WERI-Rb-1 (cell line): Measurements from ENCODE around the gene RNPEPL1.
"Not testable (repeated sequence)": the region's sequence is repeated elsewhere in the genome, so short reads cannot be mapped to it uniquely, and the experiment has no call there.

Source experiments
- DNase-seq: peaks from one replicate; pipeline ENCODE4 v3.0.0-alpha.2; 2020
- H3K27ac ChIP-seq: fragments of 250-450 bp; sonication (Bioruptor Pico); 2 replicates; pipeline ENCODE4 v1.5.1; 2020; ENCODE audit warnings: mild to moderate bottlenecking, moderate library complexity
- H3K27me3 ChIP-seq: fragments of 250-450 bp; sonication (Bioruptor Pico); 2 replicates; pipeline ENCODE4 v1.5.1; 2021; ENCODE audit warnings: mild to moderate bottlenecking, low read depth, moderate library complexity; ENCODE audit not compliant: insufficient read depth, severe bottlenecking
- H3K36me3 ChIP-seq: fragments of 250-450 bp; sonication (Bioruptor Pico); 2 replicates; pipeline ENCODE4 v1.5.1; 2020; ENCODE audit warnings: mild to moderate bottlenecking, moderate library complexity
- H3K4me3 ChIP-seq: 2 replicates; pipeline ENCODE4 v1.5.1; 2011; ENCODE audit warnings: low read depth, mild to moderate bottlenecking, control low read depth, low read length
- H3K9me3 ChIP-seq: fragments of 250-450 bp; sonication (Bioruptor Pico); 2 replicates; pipeline ENCODE4 v1.5.1; 2021; ENCODE audit warnings: mild to moderate bottlenecking, moderate library complexity; ENCODE audit not compliant: severe bottlenecking
- TF ChIP-seq, protein P1 (sequence below): IDR thresholded peaks from 2 replicates; pipeline ENCODE4 v1.5.1; 2011; ENCODE audit warnings: low read depth, mild to moderate bottlenecking, control low read depth, inconsistent platforms, low read length

RNPEPL1 gene

GRCh38 chr2:240567872-240568677 lies at the start of gene RNPEPL1:
Gene RNPEPL1 (plus strand): TSS chr2:240568484. CDS start chr2:240568587, 103 bp downstream.
- peak; percentile 34 for DNase-seq

GRCh38 chr2:240518981-240519380 lies 49.3 kb upstream of the RNPEPL1 start:
- H3K27ac ChIP-seq = no peak overlapping the region
- H3K9me3 ChIP-seq = no peaks in the 10 kb centered on the region
- no peaks in the 10 kb centered on the region for H3K27me3 ChIP-seq
- no peak overlapping the region for H3K4me3 ChIP-seq
- no peak for DNase-seq
- TF ChIP-seq, protein P1, sequence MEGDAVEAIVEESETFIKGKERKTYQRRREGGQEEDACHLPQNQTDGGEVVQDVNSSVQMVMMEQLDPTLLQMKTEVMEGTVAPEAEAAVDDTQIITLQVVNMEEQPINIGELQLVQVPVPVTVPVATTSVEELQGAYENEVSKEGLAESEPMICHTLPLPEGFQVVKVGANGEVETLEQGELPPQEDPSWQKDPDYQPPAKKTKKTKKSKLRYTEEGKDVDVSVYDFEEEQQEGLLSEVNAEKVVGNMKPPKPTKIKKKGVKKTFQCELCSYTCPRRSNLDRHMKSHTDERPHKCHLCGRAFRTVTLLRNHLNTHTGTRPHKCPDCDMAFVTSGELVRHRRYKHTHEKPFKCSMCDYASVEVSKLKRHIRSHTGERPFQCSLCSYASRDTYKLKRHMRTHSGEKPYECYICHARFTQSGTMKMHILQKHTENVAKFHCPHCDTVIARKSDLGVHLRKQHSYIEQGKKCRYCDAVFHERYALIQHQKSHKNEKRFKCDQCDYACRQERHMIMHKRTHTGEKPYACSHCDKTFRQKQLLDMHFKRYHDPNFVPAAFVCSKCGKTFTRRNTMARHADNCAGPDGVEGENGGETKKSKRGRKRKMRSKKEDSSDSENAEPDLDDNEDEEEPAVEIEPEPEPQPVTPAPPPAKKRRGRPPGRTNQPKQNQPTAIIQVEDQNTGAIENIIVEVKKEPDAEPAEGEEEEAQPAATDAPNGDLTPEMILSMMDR = no peak
- peaks cover 7% of the 10 kb centered on the region for H3K36me3 ChIP-seq

More at GRCh38 chr2:240567872-240568677, at the start of gene RNPEPL1:
- H3K4me3 ChIP-seq = peak within 1 kb of the TSS; percentile 62
- H3K36me3 ChIP-seq = peaks cover 4% of the 10 kb centered on the region; the same call in 1 of the 2 replicates
- no peaks in the 10 kb centered on the region for H3K27me3 ChIP-seq
- H3K9me3 ChIP-seq = no peaks in the 10 kb centered on the region
- H3K27ac ChIP-seq = peak within 1 kb of the TSS; percentile 72
- TF ChIP-seq, protein P1 = no peak

DNA sequence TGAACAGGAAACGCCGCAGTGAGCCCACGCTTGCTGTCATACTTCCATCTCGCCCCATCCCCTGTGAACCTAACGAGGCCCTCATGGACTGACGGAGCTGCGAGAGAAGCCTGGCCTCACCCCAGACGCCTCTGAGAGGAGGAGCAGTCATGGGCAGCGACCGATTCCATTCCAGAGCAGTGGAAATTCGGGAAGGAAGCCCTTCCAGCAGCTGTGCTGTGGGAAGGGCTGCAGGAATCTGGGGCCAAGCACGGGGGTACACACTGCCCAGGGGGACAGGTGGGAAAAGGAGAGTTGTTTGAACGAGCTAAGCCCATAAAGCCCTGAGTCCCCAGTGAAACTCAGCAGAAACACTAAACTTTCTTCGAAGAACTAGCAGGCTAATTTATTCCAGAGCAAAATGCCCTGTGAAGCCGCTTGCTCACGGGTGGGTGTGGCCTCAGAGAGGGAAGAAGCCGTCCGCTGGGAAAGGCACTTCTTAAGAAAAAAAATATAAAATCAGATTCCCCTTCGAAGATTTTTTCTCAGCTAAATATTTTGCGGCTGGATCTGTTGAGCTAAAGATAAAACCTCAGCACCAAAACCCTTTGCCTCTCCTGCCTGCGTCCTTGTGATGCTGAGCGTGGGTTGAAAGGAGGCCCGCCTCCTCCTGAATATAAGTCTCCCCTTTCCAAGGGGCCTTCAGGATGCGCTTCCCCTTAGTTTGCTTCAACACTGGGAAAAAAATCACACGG lies 48.7 kb upstream of the RNPEPL1 start:
- Histone ChIP-seq H3K27me3 (no peaks in the 10 kb centered on the region), H3K9me3 (no peaks in the 10 kb centered on the region), H3K4me3 (no peak overlapping the region), H3K27ac (no peak overlapping the region), H3K36me3 (peaks cover 7% of the 10 kb centered on the region)
- no peak for DNase-seq
- TF ChIP-seq, protein P1 = no peak

GRCh38 chr2:240520130-240520973 lies 47.9 kb upstream of the RNPEPL1 start:
- TF ChIP-seq, protein P1 = no peak
- Histone ChIP-seq H3K27ac (no peak overlapping the region), H3K27me3 (no peaks in the 10 kb centered on the region), H3K4me3 (no peak overlapping the region), H3K36me3 (peaks cover 7% of the 10 kb centered on the region), H3K9me3 (no peaks in the 10 kb centered on the region)
- no peak for DNase-seq

GRCh38 chr2:240520974-240521350 lies 47.3 kb upstream of the RNPEPL1 start:
- TF ChIP-seq, protein P1 = no peak
- Histone ChIP-seq H3K27ac (no peak overlapping the region), H3K36me3 (peaks cover 7% of the 10 kb centered on the region), H3K9me3 (no peaks in the 10 kb centered on the region), H3K4me3 (no peak overlapping the region), H3K27me3 (no peaks in the 10 kb centered on the region)
- DNase-seq = no peak

DNA sequence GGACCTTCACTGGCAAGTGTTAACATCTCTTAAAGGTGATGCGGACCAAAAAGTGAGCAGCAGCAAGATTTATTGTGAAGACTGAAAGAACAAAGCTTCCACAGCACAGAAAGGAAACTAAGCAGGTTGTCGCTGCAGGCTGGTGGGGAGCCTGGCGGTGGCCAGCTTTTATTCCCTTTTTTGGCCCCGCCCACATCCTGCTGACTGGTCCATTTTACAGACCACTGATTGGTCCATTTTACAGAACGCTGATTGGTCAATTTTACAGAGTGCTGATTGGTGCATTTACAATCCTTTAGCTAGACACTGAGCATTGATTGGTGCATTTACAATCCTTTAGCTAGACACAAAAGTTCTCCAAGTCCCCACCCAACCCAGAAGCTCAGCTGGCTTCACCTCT lies 46.4 kb upstream of the RNPEPL1 start:
- DNase-seq, H3K4me3 ChIP-seq, H3K36me3 ChIP-seq, H3K27me3 ChIP-seq, H3K27ac ChIP-seq, H3K9me3 ChIP-seq: not testable (repeated sequence)
